ENCODE results near the gene IRF4.
"Not testable (repeated sequence)": the region's sequence is repeated elsewhere in the genome, so short reads cannot be mapped to it uniquely, and the experiment has no call there.

The IRF4 gene

GRCh38 chr6:366389-367297, 24.9 kb upstream of the IRF4 start:
- no peak for DNase-seq (ENCODE audit: low read depth in 2 of 2)

GRCh38 chr6:367298-367794, 24.2 kb upstream of the IRF4 start:
- no peak for DNase-seq (ENCODE audit: low read depth in 2 of 2)

- DNase-seq (ENCODE audit: low read depth in 2 of 2), result no peak
Measured at GRCh38 chr6:367891-368630, 23.5 kb upstream of the IRF4 start.

GRCh38 chr6:369559-370431, 21.8 kb upstream of the IRF4 start:
- no peak for DNase-seq (ENCODE audit: low read depth in 2 of 2)

DNA sequence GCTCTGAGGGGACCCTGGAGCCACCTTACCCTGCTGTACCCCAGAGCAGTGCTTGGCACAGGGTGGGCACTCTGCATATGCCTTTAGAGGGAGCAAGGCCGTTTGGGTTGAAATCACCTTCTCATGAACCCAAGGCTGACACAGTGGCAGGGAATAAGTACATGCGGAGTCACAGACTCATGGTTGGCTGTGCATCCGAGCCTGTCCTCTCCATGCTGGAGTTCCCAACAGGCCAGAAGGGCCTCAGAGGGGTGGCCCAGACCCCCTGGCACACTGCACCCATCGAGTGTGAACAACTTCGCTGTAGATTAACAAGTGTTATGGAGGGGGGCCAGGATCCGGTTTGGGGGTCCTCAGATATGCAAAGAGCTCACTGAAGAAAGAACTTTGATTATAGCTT, 21.0 kb upstream of the IRF4 start:
- no peak for DNase-seq (ENCODE audit: low read depth in 2 of 2)

- not testable (repeated sequence) for DNase-seq (ENCODE audit: low read depth in 2 of 2)
Measured at GRCh38 chr6:371851-372250, 19.7 kb upstream of the IRF4 start.

DNA sequence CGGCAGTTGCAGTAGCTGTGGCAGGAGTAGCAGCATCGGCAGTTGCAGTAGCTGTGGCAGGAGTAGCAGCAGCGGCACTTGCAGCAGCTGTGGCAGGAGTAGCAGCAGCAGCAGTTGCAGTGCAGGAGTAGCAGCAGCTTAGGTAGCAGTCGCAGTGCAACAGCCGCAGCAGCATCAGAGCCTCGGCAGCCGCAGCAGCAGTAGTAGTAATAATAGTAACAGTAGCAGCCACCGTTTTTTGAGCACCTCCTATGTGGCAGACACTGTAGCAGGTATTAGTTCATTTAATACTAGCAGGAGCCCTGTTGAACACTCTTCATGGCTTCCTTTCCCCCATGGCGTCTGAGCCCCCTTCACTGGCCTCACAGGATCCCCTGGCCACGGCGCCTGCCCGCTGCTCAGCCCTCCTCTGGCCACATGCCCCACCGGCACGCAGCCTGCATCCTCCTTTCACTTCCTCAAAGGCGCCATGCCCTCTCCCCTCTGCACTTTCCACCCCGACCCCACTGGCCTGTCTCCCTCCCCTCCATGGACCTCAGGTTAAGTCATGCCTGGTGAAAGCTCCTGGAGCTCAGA, 19.1 kb upstream of the IRF4 start:
- DNase-seq (ENCODE audit: low read depth in 2 of 2), result no peak

DNA sequence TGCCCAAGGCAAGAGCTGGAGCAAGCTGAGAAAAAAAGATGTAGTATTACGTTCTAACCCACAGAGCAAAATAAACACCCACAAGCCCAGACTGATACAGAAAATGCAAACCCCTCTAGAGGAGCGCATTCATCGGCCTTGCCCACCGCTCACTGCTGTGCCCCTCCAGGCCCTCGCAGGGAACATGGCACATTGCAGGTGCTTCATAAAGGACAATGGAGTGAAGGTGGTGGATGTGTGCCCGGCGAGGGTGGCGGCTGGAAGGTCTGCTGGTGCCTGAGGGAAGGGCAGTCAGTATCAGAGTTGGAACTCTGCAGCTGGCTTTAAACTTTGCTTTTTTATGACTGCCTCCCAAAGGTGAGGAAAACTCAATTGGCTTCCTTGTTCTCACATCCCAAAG, 18.5 kb upstream of the IRF4 start:
- no peak for DNase-seq (ENCODE audit: low read depth in 2 of 2)

DNA sequence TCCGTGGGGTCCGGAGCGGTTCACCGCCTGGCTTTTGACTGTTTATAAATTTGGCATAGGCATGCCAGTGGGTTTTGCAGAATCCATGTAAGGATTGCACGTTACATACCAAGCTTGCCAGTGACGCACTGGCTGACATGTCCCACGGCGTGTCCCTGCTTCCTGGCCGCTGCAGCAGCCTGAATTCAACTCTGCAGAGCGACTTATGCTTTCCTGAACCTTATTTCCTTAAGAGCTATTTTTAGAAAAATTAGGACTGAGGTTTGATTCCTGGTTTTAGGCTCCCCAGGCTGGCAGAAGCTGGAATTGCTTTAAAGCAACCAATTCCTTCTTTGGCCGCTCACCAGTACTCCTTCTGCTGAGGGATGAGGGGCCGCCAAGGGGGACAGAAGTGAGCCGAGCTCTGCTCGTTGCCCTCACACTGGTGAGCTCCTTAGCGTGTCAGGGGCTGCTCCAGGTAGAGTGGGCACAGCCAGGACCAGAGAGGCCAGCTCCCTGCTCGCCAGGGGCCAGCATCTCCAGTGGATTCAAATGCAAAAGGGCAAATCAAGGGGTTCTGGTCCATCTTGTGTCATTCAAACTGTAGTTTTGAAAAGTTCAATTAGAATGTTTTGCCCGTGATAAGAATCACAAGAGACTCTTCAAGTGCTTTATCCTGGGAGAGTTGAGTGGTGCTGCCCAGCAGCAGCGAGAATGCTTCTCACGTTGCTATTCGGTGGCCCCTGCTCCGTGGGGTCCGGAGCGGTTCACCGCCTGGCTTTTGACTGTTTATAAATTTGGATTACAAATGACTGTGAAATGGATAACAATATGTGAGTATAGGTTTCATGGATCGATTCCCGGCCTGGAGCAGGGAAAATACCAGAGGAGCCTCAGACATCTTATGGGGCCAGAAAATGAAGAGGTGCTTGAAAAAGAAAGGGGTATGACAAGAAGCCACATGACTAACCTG, 17.5 kb upstream of the IRF4 start:
- DNase-seq (ENCODE audit: low read depth in 2 of 2), result no peak

DNA sequence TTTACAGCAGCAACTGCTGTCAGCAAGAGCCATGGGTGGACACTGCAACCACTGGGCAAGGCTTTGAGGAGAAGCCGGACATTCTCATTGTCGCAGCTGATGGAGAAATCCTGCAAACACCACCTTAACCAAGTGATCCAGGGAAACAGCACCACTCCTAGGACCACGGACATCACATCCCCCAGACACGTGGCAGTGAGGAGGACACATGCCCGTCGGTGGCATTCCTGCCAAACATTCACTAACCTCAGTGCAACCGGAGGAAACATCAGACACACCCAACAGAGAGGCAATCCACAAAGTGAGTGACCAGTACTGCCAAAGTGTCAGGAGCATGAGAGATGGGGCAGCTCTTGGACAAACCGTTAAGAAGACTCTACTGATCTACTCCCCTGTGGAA, 16.6 kb upstream of the IRF4 start:
- DNase-seq (ENCODE audit: low read depth in 2 of 2), result no peak

DNA sequence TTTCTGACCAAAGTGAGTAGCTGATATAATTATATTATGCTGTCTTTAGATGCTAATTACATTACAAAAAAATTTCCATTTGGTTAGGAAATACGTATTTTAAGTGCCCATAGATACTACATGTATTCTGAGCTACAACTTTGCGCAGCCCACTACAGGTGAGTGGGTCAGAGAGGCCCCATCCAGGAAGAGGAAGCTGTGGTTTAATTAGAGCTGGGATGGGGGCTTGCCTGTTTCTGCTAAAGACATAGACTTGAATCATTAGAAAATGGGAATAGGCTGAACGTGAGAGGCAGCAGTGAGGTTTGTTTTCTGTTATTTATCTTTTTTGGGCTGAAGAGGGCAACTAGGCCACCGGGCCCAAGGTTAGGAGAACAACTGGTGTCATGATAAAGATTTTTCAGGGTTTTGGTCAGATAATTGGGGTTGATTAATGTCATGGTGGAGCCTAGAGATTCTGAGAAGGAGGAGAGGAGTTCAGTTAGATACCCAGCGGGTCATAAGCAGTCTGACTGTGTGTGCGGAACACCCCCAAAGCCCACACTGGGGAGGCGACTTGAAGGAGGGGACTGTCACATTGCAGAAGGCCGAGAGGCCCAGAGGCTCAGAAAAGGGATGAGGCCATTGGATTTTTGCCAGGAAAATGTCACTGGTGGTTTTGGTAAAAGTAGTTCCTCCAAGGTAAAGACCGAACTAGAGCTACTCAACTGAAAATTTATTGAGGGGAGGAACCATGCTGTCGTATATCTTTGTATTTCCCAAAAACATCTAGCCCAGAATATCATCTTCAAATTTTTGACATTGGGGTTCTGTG, 14.5 kb upstream of the IRF4 start:
- DNase-seq (ENCODE audit: low read depth in 2 of 2), result no peak

- DNase-seq (ENCODE audit: low read depth in 2 of 2), result not testable (repeated sequence)
Measured at GRCh38 chr6:377641-378020, 13.9 kb upstream of the IRF4 start.

DNA sequence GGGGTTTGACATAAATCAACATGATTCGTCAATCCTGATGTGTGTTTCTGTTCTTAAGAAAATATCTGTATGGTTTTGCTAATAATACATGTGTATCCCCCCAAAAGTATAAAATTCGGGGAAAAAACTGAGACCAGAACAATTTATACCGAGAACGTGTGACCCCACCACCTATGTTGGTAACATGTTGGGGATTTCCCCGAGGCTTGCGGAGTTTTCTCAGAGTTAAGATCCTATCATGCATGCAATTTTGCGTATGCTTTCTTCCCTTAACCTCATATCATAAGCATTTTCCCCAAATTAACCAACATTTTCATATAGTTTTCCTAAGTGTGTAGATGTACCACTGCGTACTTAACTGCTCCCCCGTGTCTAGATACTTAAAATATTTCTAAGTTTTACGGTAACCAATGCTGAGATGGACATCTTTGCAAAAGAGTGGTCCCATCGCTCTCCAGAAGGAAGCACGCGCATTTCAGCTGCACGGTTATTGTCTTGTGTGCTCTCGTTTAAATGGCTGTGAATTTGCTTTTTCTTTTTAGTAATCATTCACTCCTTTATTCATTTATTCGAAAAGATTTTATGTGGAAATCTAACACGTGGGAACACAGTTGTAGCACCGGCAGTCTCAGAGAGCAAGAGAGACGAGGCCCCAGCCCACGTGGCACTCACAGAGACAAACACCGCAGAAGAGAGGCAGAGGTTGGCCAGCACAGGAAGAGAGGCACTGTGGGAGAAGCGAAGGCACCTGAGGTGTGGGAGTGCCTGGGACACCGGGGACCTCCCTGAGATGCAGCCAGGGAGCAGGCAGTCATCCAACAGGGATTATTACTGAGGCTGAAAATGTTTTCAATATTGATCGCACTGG, 13.2 kb upstream of the IRF4 start:
- no peak for DNase-seq (ENCODE audit: low read depth in 2 of 2)

DNA sequence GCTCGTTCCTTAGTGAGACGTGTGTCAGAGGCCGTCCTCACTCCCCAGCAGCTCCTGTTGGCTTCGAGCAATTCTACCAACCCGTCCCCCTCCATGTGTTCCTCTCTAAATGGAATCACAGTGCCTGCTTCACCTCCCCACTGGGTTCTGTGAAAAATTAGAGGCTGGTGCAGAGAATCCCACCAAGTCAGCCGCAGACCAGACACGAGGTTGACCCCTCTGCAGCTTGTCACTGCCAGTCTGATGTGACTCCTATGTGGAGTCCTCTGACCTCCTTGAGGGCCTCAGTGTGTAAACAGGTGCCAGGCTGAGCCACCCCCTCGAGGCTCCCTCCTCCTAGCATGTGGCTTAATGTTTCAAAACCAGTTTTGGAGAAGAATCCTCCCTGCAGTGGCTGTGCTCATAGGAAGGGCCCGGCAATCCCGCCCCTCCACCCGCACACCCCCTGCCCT, 12.6 kb upstream of the IRF4 start:
- DNase-seq (ENCODE audit: low read depth in 2 of 2), result no peak

DNA sequence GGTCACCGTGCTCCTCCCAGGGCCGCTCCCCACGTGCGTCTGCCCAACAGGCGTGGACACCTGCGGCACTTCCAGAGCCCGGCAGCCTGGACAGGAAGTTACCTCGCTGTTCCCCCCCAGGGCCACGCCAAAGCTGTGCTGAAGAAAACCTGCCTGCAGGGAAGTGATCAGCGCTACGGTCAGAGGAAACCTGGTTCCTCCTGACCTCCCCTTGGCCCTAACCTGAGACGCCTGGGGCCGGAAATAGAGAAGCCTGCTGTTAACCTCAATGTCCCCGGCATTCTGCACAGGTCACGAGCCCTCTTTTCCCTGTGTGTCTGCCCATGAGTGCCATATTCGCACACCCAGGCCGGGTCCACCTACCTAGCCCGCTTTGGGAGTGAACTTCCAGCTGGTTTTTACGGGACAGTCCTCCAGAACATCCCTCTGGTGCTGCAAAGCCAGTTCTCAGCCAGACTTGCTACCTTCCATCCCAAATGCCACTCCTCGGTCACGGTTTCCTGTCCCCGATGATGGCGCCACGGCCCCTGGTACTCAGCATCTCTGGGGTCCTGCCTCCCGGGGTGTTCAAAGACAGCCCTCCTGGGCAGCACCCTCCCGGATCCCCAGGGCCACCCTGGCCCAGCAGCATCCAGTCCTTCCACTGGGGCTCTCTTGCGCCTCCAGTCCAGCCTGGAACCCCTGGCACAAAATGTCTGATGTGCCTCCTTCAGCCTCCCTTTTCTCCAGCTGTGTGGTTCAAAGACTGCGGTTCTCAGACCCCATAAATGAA, 12.0 kb upstream of the IRF4 start:
- no peak for DNase-seq (ENCODE audit: low read depth in 2 of 2)

DNA sequence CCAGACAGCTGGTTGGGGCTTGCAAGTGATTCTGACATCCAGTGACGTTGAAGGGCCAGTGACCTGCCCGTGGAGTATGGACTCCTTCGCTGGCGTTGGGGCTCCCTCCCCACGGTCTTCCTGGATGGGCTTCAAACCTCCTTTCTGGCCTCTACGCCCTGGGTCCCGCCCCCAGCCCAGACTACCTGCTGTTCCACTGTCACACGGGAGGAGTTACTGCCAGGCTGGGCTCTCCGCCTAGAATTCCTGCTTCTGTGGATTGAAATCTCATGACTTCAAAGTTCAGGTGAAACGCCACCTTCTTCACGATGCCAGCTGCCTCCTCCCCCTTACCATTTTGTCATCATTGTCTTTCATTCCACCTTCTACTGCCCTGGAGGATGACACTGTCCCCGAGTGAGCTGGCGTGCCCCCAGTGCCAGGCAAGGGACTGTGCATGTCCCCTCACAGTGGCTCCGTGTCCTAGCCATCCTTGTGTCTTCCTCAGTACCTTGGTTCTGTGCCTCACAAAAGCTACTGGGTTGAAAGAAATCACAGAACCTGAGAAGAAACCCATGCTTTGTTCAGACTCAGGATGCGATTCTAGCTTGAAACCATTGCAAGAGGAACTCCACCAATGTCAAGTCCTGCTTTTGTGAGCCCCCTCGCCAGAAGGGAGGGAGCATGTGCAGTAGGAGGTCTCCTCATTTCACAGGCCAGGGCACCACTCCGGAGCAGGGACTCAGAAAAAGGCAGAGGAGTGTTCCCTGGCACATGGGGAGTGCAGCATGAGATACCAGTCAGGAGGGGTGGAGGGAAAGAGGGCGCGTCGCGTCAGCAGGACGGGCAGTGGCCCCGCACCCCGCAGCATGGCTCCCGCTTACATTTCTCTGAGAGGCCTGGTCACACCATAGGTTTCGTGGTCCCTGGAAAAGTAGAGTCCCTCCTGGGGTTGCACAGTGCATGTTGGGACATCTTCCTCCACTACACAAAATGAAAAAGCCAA, 11.0 kb upstream of the IRF4 start:
- no peak for DNase-seq (ENCODE audit: low read depth in 2 of 2)
